PC-9 (cell line): ENCODE measurements around the gene EMX2. TPM values are rescaled to one million over a fixed set of nuclear protein-coding genes. Genes with fewer than 3 reads are reported as not detected.

Source experiments
- BruUV-seq: library from RNA; stranded (reverse); fragments of 400-500 nt; replicated peaks from 2 replicates; lab custom pipeline; 2021; lab: Mats Ljungman, UMichigan
- CTCF ChIA-PET: fragments of 300-600 bp; sonication (Branson Sonifier 250); formaldehyde crosslinking; loops from one replicate; lab custom pipeline; 2022; ENCODE audit warnings: antibody characterized with exemption; lab: Charles Lee
- POLR2A ChIA-PET: fragments of 300-600 bp; sonication (Branson Sonifier 250); formaldehyde crosslinking; loops from one replicate; lab custom pipeline; 2022; ENCODE audit warnings: antibody characterized with exemption; ENCODE audit not compliant: unreplicated experiment; lab: Charles Lee
- DNase-seq, 2 experiments: peaks; one replicate each; pipeline versions ENCODE4 v3.0.0 to v3.0.0-alpha.2; 2015 to 2022; ENCODE audit warnings: mixed read lengths in 1 of 2
- H2AFZ ChIP-seq: fragments of 200-600 bp; sonication (generic); 2 replicates; pipeline ENCODE4 v1.8.1; 2017; ENCODE audit warnings: antibody characterized with exemption
- H3F3A ChIP-seq: fragments of 200-600 bp; sonication (generic); 2 replicates; pipeline ENCODE4 v1.8.1; 2017; ENCODE audit warnings: antibody characterized with exemption, mild to moderate bottlenecking, low read depth; ENCODE audit not compliant: insufficient read depth
- H3K27ac ChIP-seq: fragments of 200-600 bp; sonication (generic); 2 replicates; pipeline ENCODE4 v1.6.1; 2016; ENCODE audit warnings: mixed run types
- H3K27me3 ChIP-seq: fragments of 200-600 bp; sonication (generic); 2 replicates; pipeline ENCODE4 v1.6.1; 2016; ENCODE audit warnings: low read depth, mixed run types; ENCODE audit not compliant: insufficient read depth
- H3K36me3 ChIP-seq: fragments of 200-600 bp; sonication (generic); 2 replicates; pipeline ENCODE4 v1.6.1; 2016; ENCODE audit warnings: low read depth, mixed run types
- H3K4me1 ChIP-seq: fragments of 200-600 bp; sonication (generic); replicated peaks from 2 replicates; pipeline ENCODE4 v1.6.1; 2016; ENCODE audit warnings: mixed run types; ENCODE audit not compliant: insufficient read depth
- H3K4me2 ChIP-seq: fragments of 200-600 bp; sonication (generic); 2 replicates; pipeline ENCODE4 v1.6.1; 2017; ENCODE audit warnings: mixed run types
- H3K4me3 ChIP-seq: fragments of 200-600 bp; sonication (generic); 2 replicates; pipeline ENCODE4 v1.6.1; 2016; ENCODE audit warnings: mixed run types
- H3K79me2 ChIP-seq: fragments of 200-600 bp; sonication (generic); 2 replicates; pipeline ENCODE4 v1.6.1; 2017; ENCODE audit warnings: low read depth, mixed run types
- H3K9me2 ChIP-seq: fragments of 200-600 bp; sonication (generic); 2 replicates; pipeline ENCODE4 v1.8.1; 2017; ENCODE audit warnings: mild to moderate bottlenecking; ENCODE audit not compliant: insufficient read depth
- H3K9me3 ChIP-seq: fragments of 200-600 bp; sonication (generic); 2 replicates; pipeline ENCODE4 v1.8.1; 2016; ENCODE audit warnings: low read depth; ENCODE audit not compliant: insufficient read depth
- H4K20me1 ChIP-seq: fragments of 200-600 bp; sonication (generic); 2 replicates; pipeline ENCODE4 v1.8.1; 2017; ENCODE audit not compliant: insufficient read depth
- EZH2 ChIP-seq: fragments of 200-600 bp; sonication (generic); IDR thresholded peaks from 2 replicates; pipeline ENCODE4 v1.8.0; 2017; ENCODE audit warnings: antibody characterized with exemption, low read depth
- intact Hi-C: fragments of 100-400 bp; cut with micrococcal nuclease; formaldehyde crosslinking; loops from one replicate; pipeline ENCODE4 v1.10.0; 2022; ENCODE audit not compliant: unreplicated experiment
- total RNA-seq: library from RNA; stranded (reverse); gene quantifications from 2 replicates; pipeline ENCODE4 v1.2.3, GENCODE V29; 2021
- TF ChIP-seq, protein P1 (sequence below): fragments of 200-600 bp; sonication (generic); conservative IDR thresholded peaks from 2 replicates; pipeline ENCODE4 v1.6.1; 2017; ENCODE audit warnings: mixed run types, antibody characterized with exemption, mild to moderate bottlenecking, moderate library complexity

The EMX2 gene
- total RNA-seq, 1 experiment from 2014 or later: not detected

DNA sequence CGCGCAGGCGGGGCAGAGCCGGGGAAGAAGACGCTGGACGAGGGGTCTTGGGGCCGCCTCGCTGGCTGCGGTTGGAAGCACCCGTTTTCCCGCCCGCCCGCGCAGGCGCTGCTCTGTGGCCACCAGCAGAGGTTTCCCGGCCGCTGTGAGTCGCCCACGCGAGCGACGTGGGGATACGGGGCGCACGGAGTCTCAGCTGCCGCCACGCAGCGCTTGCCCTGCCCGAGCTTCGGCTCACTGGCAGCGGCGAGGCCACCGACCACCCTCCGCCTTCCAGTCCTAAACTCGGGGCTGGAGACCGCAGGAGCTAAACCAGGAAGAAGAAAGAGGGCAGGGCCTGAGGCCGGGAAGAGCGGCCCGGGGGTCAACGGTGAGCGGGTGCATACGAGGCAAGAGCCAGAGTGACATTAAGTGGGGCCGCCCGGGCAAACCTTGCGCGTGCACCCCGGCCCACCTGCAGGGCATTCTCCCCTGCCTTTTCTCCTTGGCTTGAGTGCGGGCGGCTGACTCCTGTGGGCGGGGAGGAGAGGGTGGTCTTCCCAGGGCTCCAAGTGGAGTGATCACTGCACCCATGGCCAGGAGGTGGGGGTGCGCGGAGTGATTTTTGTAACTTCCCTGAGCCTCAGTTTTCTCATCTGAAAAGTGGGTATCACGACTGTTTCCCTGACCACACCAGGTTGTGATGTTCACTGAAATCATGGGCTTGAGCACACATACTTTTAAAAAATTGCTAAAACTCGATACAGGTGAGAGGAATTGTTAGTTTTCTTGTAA is 7.1 kb upstream of the EMX2 start:
- H3K9me3 ChIP-seq: no peaks in the 10 kb centered on the region
- no TSS peak for BruUV-seq
- no peaks in the 10 kb centered on the region for H3K9me2 ChIP-seq
- H3K79me2 ChIP-seq: no peaks in the 10 kb centered on the region
- H3K36me3 ChIP-seq: no peaks in the 10 kb centered on the region
- no peaks in the 10 kb centered on the region for H3K4me1 ChIP-seq
- H3K4me3 ChIP-seq: no peak overlapping the region
- no peaks in the 10 kb centered on the region for H3F3A ChIP-seq
- no peak overlapping the region for H3K4me2 ChIP-seq
- ChIA-PET POLR2A (no interaction called here), CTCF (no interaction called here)
- DNase-seq: no peak
- intact Hi-C loops: loop anchor here (2.0 kb wide), 1 partner anchor 705 kb away; no protein-coding TSS in a partner anchor
- H2AFZ ChIP-seq: no peak overlapping the region
- no peak for TF ChIP-seq EZH2
- TF ChIP-seq, protein P1, sequence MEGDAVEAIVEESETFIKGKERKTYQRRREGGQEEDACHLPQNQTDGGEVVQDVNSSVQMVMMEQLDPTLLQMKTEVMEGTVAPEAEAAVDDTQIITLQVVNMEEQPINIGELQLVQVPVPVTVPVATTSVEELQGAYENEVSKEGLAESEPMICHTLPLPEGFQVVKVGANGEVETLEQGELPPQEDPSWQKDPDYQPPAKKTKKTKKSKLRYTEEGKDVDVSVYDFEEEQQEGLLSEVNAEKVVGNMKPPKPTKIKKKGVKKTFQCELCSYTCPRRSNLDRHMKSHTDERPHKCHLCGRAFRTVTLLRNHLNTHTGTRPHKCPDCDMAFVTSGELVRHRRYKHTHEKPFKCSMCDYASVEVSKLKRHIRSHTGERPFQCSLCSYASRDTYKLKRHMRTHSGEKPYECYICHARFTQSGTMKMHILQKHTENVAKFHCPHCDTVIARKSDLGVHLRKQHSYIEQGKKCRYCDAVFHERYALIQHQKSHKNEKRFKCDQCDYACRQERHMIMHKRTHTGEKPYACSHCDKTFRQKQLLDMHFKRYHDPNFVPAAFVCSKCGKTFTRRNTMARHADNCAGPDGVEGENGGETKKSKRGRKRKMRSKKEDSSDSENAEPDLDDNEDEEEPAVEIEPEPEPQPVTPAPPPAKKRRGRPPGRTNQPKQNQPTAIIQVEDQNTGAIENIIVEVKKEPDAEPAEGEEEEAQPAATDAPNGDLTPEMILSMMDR: no peak
- no peak overlapping the region for H3K27ac ChIP-seq
- peaks cover 28% of the 10 kb centered on the region; the same call in 1 of the 2 replicates for H3K27me3 ChIP-seq
- H4K20me1 ChIP-seq: no peaks in the 10 kb centered on the region

GRCh38 chr10:117536072-117536865 is 6.3 kb upstream of the EMX2 start:
- H3K79me2 ChIP-seq: no peaks in the 10 kb centered on the region
- H2AFZ ChIP-seq: no peak overlapping the region
- H3K9me3 ChIP-seq: no peaks in the 10 kb centered on the region
- H3K27ac ChIP-seq: no peak overlapping the region
- no peaks in the 10 kb centered on the region for H3K4me1 ChIP-seq
- peaks cover 21% of the 10 kb centered on the region; the same call in 1 of the 2 replicates for H3K27me3 ChIP-seq
- BruUV-seq: no TSS peak
- no peak for DNase-seq
- ChIA-PET POLR2A (no interaction called here), CTCF (no interaction called here)
- H3K36me3 ChIP-seq: no peaks in the 10 kb centered on the region
- H3K9me2 ChIP-seq: no peaks in the 10 kb centered on the region
- TF ChIP-seq, protein P1: no peak
- TF ChIP-seq EZH2: no peak
- no peak overlapping the region for H3K4me2 ChIP-seq
- no peaks in the 10 kb centered on the region for H4K20me1 ChIP-seq
- intact Hi-C loops: loop anchor here (2.0 kb wide), 1 partner anchor 705 kb away; no protein-coding TSS in a partner anchor
- H3K4me3 ChIP-seq: no peak overlapping the region
- H3F3A ChIP-seq: no peaks in the 10 kb centered on the region

GRCh38 chr10:117536866-117537435 is 5.6 kb upstream of the EMX2 start:
- H3K9me2 ChIP-seq: no peaks in the 10 kb centered on the region
- no peaks in the 10 kb centered on the region for H3K4me1 ChIP-seq
- no peaks in the 10 kb centered on the region for H3K9me3 ChIP-seq
- no peaks in the 10 kb centered on the region for H3K79me2 ChIP-seq
- no peaks in the 10 kb centered on the region for H4K20me1 ChIP-seq
- no peaks in the 10 kb centered on the region for H3K36me3 ChIP-seq
- H3F3A ChIP-seq: no peaks in the 10 kb centered on the region
- POLR2A ChIA-PET: no interaction called here
- no peak overlapping the region for H2AFZ ChIP-seq
- no peak overlapping the region for H3K27ac ChIP-seq
- intact Hi-C loops: loop anchor here (2.0 kb wide), 1 partner anchor 704 kb away; no protein-coding TSS in a partner anchor
- no TSS peak for BruUV-seq
- peaks cover 14% of the 10 kb centered on the region; the same call in 1 of the 2 replicates for H3K27me3 ChIP-seq
- DNase-seq: no peak
- H3K4me3 ChIP-seq: no peak overlapping the region
- CTCF ChIA-PET: no interaction called here
- TF ChIP-seq EZH2: no peak
- TF ChIP-seq, protein P1: no peak
- no peak overlapping the region for H3K4me2 ChIP-seq
